ENCODE results near the gene SRA1. TPM values are rescaled to one million over a fixed set of nuclear protein-coding genes. Genes with fewer than 3 reads are reported as not detected.

SRA1 gene
- total and polyA plus RNA-seq, 2 experiments from 2014 or later = 26.5 to 66.4 TPM

DNA sequence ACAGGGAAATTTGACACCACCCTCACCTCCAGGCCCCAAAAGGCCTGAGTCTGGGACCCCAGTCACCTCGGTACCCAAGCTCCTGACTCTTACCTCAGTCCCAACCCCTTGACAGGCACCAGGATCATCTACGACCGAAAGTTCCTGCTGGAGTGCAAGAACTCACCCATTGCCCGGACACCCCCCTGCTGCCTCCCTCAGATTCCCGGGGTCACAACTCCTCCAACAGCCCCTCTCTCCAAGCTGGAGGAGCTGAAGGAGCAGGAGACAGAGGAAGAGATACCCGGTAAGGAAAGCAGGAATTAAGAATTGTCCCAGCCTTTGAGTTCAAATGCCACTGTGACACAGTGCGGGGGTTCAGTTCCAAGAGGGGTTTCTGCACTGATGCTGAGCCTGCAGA, 8.5 kb downstream of the SRA1 start:
- no peak for TF ChIP-seq EZH2phosphoT487 (IDR thresholded peaks at IDR 0.05; ENCODE audit: low read depth, severe bottlenecking, unreplicated experiment)
- no peak for TF ChIP-seq EZH2 (IDR thresholded peaks at IDR 0.05; ENCODE audit: borderline replicate concordance)
- no peak for TF ChIP-seq CTCF (IDR thresholded peaks at IDR 0.05; ENCODE audit: poor library complexity)
- Histone ChIP-seq H3K36me3 (replicated peaks; ENCODE audit: insufficient read depth, low read depth) (no peaks in the 10 kb centered on the region), H3K4me1 (ENCODE audit: insufficient read depth) (peaks cover 23% of the 10 kb centered on the region), H2AFZ (no peak overlapping the region), H4K20me1 (ENCODE audit: insufficient read depth, poor library complexity, severe bottlenecking) (no peaks in the 10 kb centered on the region), H3K27ac (peak overlapping the region; percentile 76), H3K9me3 (ENCODE audit: low read depth) (no peaks in the 10 kb centered on the region), H3K79me2 (peaks cover 15% of the 10 kb centered on the region), H3K27me3 (no peaks in the 10 kb centered on the region), H3K9me2 (replicated peaks; ENCODE audit: insufficient read depth) (no peaks in the 10 kb centered on the region), H3K4me2 (peak overlapping the region; percentile 82), H3K4me3 (no peak overlapping the region)
- WGBS (ENCODE audit: low lambda C conversion rate, missing lambda C conversion rate) = 88% methylated on average over 7 of the region's 7 CpGs
- DNase-seq (ENCODE audit: low spot score) = no peak

GRCh38 chr5:140548300-140548688, 9.0 kb downstream of the SRA1 start:
- Histone ChIP-seq H4K20me1 (ENCODE audit: insufficient read depth, poor library complexity, severe bottlenecking) (no peaks in the 10 kb centered on the region), H2AFZ (no peak overlapping the region)

GRCh38 chr5:140547508-140548299, 9.6 kb downstream of the SRA1 start, which contains the start of gene EIF4EBP3:
TSS of gene EIF4EBP3 (plus strand) at chr5:140547662. CDS start at chr5:140547738, 76 bp downstream.
- H3K4me2 ChIP-seq = peak within 1 kb of the TSS; percentile 82
- DNase-seq (ENCODE audit: low spot score) = peak; percentile 98
- peak within 1 kb of the TSS; percentile 15 for H2AFZ ChIP-seq
- no peak within 1 kb of the TSS for H3K4me3 ChIP-seq
- no peaks in the 10 kb centered on the region for H3K27me3 ChIP-seq
- H3K9me3 ChIP-seq (ENCODE audit: low read depth) = no peaks in the 10 kb centered on the region
- H3K9me2 ChIP-seq (replicated peaks; ENCODE audit: insufficient read depth) = no peaks in the 10 kb centered on the region
- peaks cover 23% of the 10 kb centered on the region for H3K4me1 ChIP-seq (ENCODE audit: insufficient read depth)
- TF ChIP-seq EZH2 (IDR thresholded peaks at IDR 0.05; ENCODE audit: borderline replicate concordance) (no peak), CTCF (IDR thresholded peaks at IDR 0.05; ENCODE audit: poor library complexity) (peak; percentile 47)
- H3K79me2 ChIP-seq = peaks cover 4% of the 10 kb centered on the region
- no peaks in the 10 kb centered on the region for H4K20me1 ChIP-seq (ENCODE audit: insufficient read depth, poor library complexity, severe bottlenecking)
- no peaks in the 10 kb centered on the region for H3K36me3 ChIP-seq (replicated peaks; ENCODE audit: insufficient read depth, low read depth)
- peak within 1 kb of the TSS; percentile 79 for H3K27ac ChIP-seq
- 10% methylated on average over 52 of the region's 52 CpGs for WGBS (ENCODE audit: low lambda C conversion rate, missing lambda C conversion rate)

More at GRCh38 chr5:140548300-140548688, 9.0 kb downstream of the SRA1 start:
- Histone ChIP-seq H3K27ac (peak overlapping the region; percentile 76), H3K4me2 (peak overlapping the region; percentile 82), H3K4me1 (ENCODE audit: insufficient read depth) (peaks cover 23% of the 10 kb centered on the region), H3K9me3 (ENCODE audit: low read depth) (no peaks in the 10 kb centered on the region), H3K4me3 (no peak overlapping the region), H3K36me3 (replicated peaks; ENCODE audit: insufficient read depth, low read depth) (no peaks in the 10 kb centered on the region), H3K27me3 (no peaks in the 10 kb centered on the region), H3K79me2 (peaks cover 10% of the 10 kb centered on the region), H3K9me2 (replicated peaks; ENCODE audit: insufficient read depth) (no peaks in the 10 kb centered on the region)
- TF ChIP-seq EZH2phosphoT487 (IDR thresholded peaks at IDR 0.05; ENCODE audit: low read depth, severe bottlenecking, unreplicated experiment) = no peak
- TF ChIP-seq CTCF (IDR thresholded peaks at IDR 0.05; ENCODE audit: poor library complexity) = no peak
- TF ChIP-seq EZH2 (IDR thresholded peaks at IDR 0.05; ENCODE audit: borderline replicate concordance) = no peak
- peak; percentile 37 for DNase-seq (ENCODE audit: low spot score)
- WGBS (ENCODE audit: low lambda C conversion rate, missing lambda C conversion rate) = 32% methylated on average over 5 of the region's 5 CpGs

Measured in hepatocyte (in vitro differentiated cells).